GM21515 (cell line): ENCODE data around the gene ARHGEF7.

Experiments used
- ATAC-seq: cut with Tn5 transposase; IDR thresholded peaks from one replicate; pipeline ENCODE4 v1.9.1; 2021; ENCODE audit not compliant: unreplicated experiment

ARHGEF7 gene

GRCh38 chr13:111165241-111166010 lies 50.3 kb downstream of the ARHGEF7 start:
- peak; percentile 50 for ATAC-seq

GRCh38 chr13:111166882-111167675 lies 52.0 kb downstream of the ARHGEF7 start:
- ATAC-seq = no peak

GRCh38 chr13:111168107-111168506 lies 53.0 kb downstream of the ARHGEF7 start:
- ATAC-seq = no peak

- ATAC-seq = no peak
Observed at GRCh38 chr13:111171112-111171511, 56.0 kb downstream of the ARHGEF7 start.

GRCh38 chr13:111171629-111172028 lies 56.5 kb downstream of the ARHGEF7 start:
- ATAC-seq = no peak

GRCh38 chr13:111174377-111175114 lies 59.4 kb downstream of the ARHGEF7 start:
- ATAC-seq = no peak

GRCh38 chr13:111175372-111175771 lies 60.3 kb downstream of the ARHGEF7 start:
- no peak for ATAC-seq

GRCh38 chr13:111175935-111176334 lies 60.8 kb downstream of the ARHGEF7 start:
- ATAC-seq = no peak

GRCh38 chr13:111176421-111176820 lies 61.3 kb downstream of the ARHGEF7 start:
- no peak for ATAC-seq

GRCh38 chr13:111177081-111177711 lies 62.1 kb downstream of the ARHGEF7 start:
- ATAC-seq = peak; percentile 48

GRCh38 chr13:111177921-111178320 lies 62.8 kb downstream of the ARHGEF7 start:
- no peak for ATAC-seq

- no peak for ATAC-seq
Observed at GRCh38 chr13:111178402-111178801, 63.3 kb downstream of the ARHGEF7 start.

- ATAC-seq = no peak
Observed at GRCh38 chr13:111179908-111180760, 65.0 kb downstream of the ARHGEF7 start.

GRCh38 chr13:111181977-111182376 lies 66.9 kb downstream of the ARHGEF7 start:
- no peak for ATAC-seq

GRCh38 chr13:111183087-111183645 lies 68.1 kb downstream of the ARHGEF7 start:
- no peak for ATAC-seq

GRCh38 chr13:111183959-111184358 lies 68.8 kb downstream of the ARHGEF7 start:
- ATAC-seq = no peak

- peak; percentile 90 for ATAC-seq
Observed at GRCh38 chr13:111184458-111185401, 69.6 kb downstream of the ARHGEF7 start.

GRCh38 chr13:111186305-111186935 lies 71.3 kb downstream of the ARHGEF7 start:
- ATAC-seq = peak; percentile 18
